HepG2 (cell line): ENCODE data around the gene NOXO1. TPM values are rescaled to one million over a fixed set of nuclear protein-coding genes. Genes with fewer than 3 reads are reported as not detected.

Experiments
- ARNTL ChIP-seq: sonication (generic); formaldehyde crosslinking; IDR thresholded peaks from 2 replicates; pipeline ENCODE4 v1.4.0; 2020; ENCODE audit warnings: mild to moderate bottlenecking, missing genetic modification reagents
- FOXM1 ChIP-seq: sonication (generic); formaldehyde crosslinking; IDR thresholded peaks from 2 replicates; pipeline ENCODE4 v1.5.0; 2020; ENCODE audit warnings: missing genetic modification reagents
- GATAD1 ChIP-seq: IDR thresholded peaks from 2 replicates; pipeline ENCODE4 v1.6.1; 2016; ENCODE audit warnings: missing genetic modification reagents, missing compliant biosample characterization
- HNF1A ChIP-seq, 2 experiments: sonication (generic) in 1 of 2; formaldehyde crosslinking in 1 of 2; IDR thresholded peaks; 2 replicates each; pipeline versions ENCODE4 v1.4.0 to v1.6.1; 2016 to 2020; ENCODE audit warnings: borderline replicate concordance in 1 of 2, low read depth in 1 of 2, mild to moderate bottlenecking in 1 of 2, missing genetic modification reagents in 1 of 2
- HOMEZ ChIP-seq: IDR thresholded peaks from 2 replicates; pipeline ENCODE4 v1.6.1; 2016; ENCODE audit warnings: low read depth
- JDP2 ChIP-seq: sonication (generic); formaldehyde crosslinking; IDR thresholded peaks from 2 replicates; pipeline ENCODE4 v1.8.1; 2022; ENCODE audit warnings: missing genetic modification reagents, borderline replicate concordance
- KLF12 ChIP-seq: sonication (generic); formaldehyde crosslinking; IDR thresholded peaks from 2 replicates; pipeline ENCODE4 v1.4.0; 2020; ENCODE audit warnings: missing genetic modification reagents, borderline replicate concordance
- MBNL3 ChIP-seq: fragments of 250-450 bp; sonication (Bioruptor Pico); conservative IDR thresholded peaks from 2 replicates; pipeline ENCODE4 v1.8.0; 2022; ENCODE audit warnings: mild to moderate bottlenecking, inconsistent platforms
- NCOA2 ChIP-seq: sonication (generic); formaldehyde crosslinking; IDR thresholded peaks from 2 replicates; pipeline ENCODE4 v1.8.0; 2022; ENCODE audit warnings: inconsistent platforms
- NCOA5 ChIP-seq: sonication (generic); formaldehyde crosslinking; IDR thresholded peaks from 2 replicates; pipeline ENCODE4 v1.4.0; 2020; ENCODE audit warnings: missing genetic modification reagents
- NR1H2 ChIP-seq: sonication (generic); formaldehyde crosslinking; IDR thresholded peaks from 2 replicates; pipeline ENCODE4 v1.8.1; 2022; ENCODE audit warnings: low read depth, missing genetic modification reagents, borderline replicate concordance
- SAFB2 ChIP-seq: sonication (generic); formaldehyde crosslinking; IDR thresholded peaks from 2 replicates; pipeline ENCODE4 v1.5.1; 2020; ENCODE audit warnings: missing genetic modification reagents, low read depth, mild to moderate bottlenecking, borderline replicate concordance
- YEATS2 ChIP-seq: sonication (generic); formaldehyde crosslinking; IDR thresholded peaks from 2 replicates; pipeline ENCODE4 v1.4.0; 2020; ENCODE audit warnings: missing genetic modification reagents, borderline replicate concordance
- ZEB1 ChIP-seq: IDR thresholded peaks from 2 replicates; pipeline ENCODE4 v1.6.1; 2012; ENCODE audit warnings: mild to moderate bottlenecking, low read depth, inconsistent platforms; ENCODE audit not compliant: insufficient replicate concordance
- ZFP82 ChIP-seq: sonication (generic); formaldehyde crosslinking; IDR thresholded peaks from 2 replicates; pipeline ENCODE4 v1.5.1; 2020; ENCODE audit warnings: mild to moderate bottlenecking, missing genetic modification reagents, borderline replicate concordance
- ZMAT5 ChIP-seq: sonication (generic); formaldehyde crosslinking; IDR thresholded peaks from 2 replicates; pipeline ENCODE4 v1.5.0; 2020; ENCODE audit warnings: mild to moderate bottlenecking, low read depth, missing genetic modification reagents, borderline replicate concordance
- ZNF124 ChIP-seq: sonication (generic); formaldehyde crosslinking; IDR thresholded peaks from 2 replicates; pipeline ENCODE4 v1.4.0; 2020; ENCODE audit warnings: missing genetic modification reagents
- ZNF143 ChIP-seq: sonication (generic); formaldehyde crosslinking; IDR thresholded peaks from 2 replicates; pipeline ENCODE4 v1.4.0; 2020; ENCODE audit warnings: missing genetic modification reagents
- ZNF24 ChIP-seq: fragments of 450-650 bp; IDR thresholded peaks from 2 replicates; pipeline ENCODE4 v1.6.1; 2017; ENCODE audit warnings: antibody characterized with exemption, mild to moderate bottlenecking
- ZNF326 ChIP-seq: sonication (generic); formaldehyde crosslinking; IDR thresholded peaks from 2 replicates; pipeline ENCODE4 v1.4.0; 2020; ENCODE audit warnings: missing genetic modification reagents, borderline replicate concordance
- ZNF639 ChIP-seq: conservative IDR thresholded peaks from 2 replicates; pipeline ENCODE4 v1.6.1; 2018; ENCODE audit warnings: missing genetic modification reagents
- ZSCAN29 ChIP-seq: sonication (generic); formaldehyde crosslinking; conservative IDR thresholded peaks from 2 replicates; pipeline ENCODE4 v1.4.0; 2020; ENCODE audit warnings: mild to moderate bottlenecking, missing genetic modification reagents
- polyA plus RNA-seq, 8 experiments: library from polyadenylated mRNA; depleted of rRNA in 3 of 8; stranded (reverse) in 7 of 8; unstranded in 1 of 8; fragments of >200 nt; fragmentation: Illumina TruSeq in 4 of 8; extraction: Trizol in 4 of 8; gene quantifications; 2 replicates each; pipeline versions ENCODE4 v1.2.1 to v1.2.3, GENCODE V29; 2011 to 2016; ENCODE audit warnings: low read depth in 4 of 8, missing spikeins in 1 of 8, mixed read lengths in 1 of 8; ENCODE audit not compliant: insufficient read depth in 1 of 8
- total RNA-seq, 5 experiments: library from RNA; depleted of rRNA; stranded (reverse); fragments of >200 nt; fragmentation: Illumina TruSeq; extraction: Trizol; gene quantifications; 2 replicates each; pipeline ENCODE4 v1.2.3, GENCODE V29; 2016; ENCODE audit warnings: low read depth in 1 of 5

The NOXO1 gene
- total and polyA plus RNA-seq, 2 of the 13 experiments (the other 11 are each of a cell fraction or from before 2014, with no cell fraction given) = 0.69 to 1.4 TPM

- no peak for TF ChIP-seq HNF1A (IDR thresholded peaks at IDR 0.05; ENCODE audit: low read depth)
- no peak for TF ChIP-seq HNF1A (CRISPR knock-in tag; IDR thresholded peaks at IDR 0.05; ENCODE audit: borderline replicate concordance)
- TF ChIP-seq ZNF326 (CRISPR knock-in tag) = no peak
- no peak for TF ChIP-seq MBNL3
- no peak for TF ChIP-seq SAFB2 (CRISPR knock-in tag)
- no peak for TF ChIP-seq KLF12 (CRISPR knock-in tag)
- TF ChIP-seq ARNTL (CRISPR knock-in tag) = no peak
- TF ChIP-seq ZNF639 (CRISPR knock-in tag) = no peak
- TF ChIP-seq JDP2 (CRISPR knock-in tag) = no peak
- no peak for TF ChIP-seq ZNF143 (CRISPR knock-in tag)
- no peak for TF ChIP-seq ZNF24
- TF ChIP-seq NCOA5 (CRISPR knock-in tag) = no peak
- TF ChIP-seq ZMAT5 (CRISPR knock-in tag) = no peak
- no peak for TF ChIP-seq FOXM1 (CRISPR knock-in tag)
- TF ChIP-seq HOMEZ (CRISPR knock-in tag) = no peak
- no peak for TF ChIP-seq NCOA2
- TF ChIP-seq GATAD1 (CRISPR knock-in tag) = no peak
- TF ChIP-seq ZSCAN29 = no peak
- no peak for TF ChIP-seq NR1H2 (CRISPR knock-in tag)
- no peak for TF ChIP-seq ZEB1
- 0 out of 2 replicates have a peak, but pooled peaks have one; percentile 7 for TF ChIP-seq YEATS2 (CRISPR knock-in tag)
- TF ChIP-seq ZFP82 (CRISPR knock-in tag) = no peak
- TF ChIP-seq ZNF124 (CRISPR knock-in tag) = no peak
Observed at GRCh38 chr16:1984347-1985225, 3.3 kb upstream of the NOXO1 start (continued).
